Superior temporal gyrus (tissue), 1 donor: ENCODE measurements around the gene ESRRG.
"Not testable (repeated sequence)": the region's sequence is repeated elsewhere in the genome, so short reads cannot be mapped to it uniquely, and the experiment has no call there.

Source experiments
- DNase-seq: peaks from one replicate; pipeline ENCODE4 v3.0.0-alpha.2; 2016; ENCODE audit errors: extremely low spot score

ESRRG gene

DNA sequence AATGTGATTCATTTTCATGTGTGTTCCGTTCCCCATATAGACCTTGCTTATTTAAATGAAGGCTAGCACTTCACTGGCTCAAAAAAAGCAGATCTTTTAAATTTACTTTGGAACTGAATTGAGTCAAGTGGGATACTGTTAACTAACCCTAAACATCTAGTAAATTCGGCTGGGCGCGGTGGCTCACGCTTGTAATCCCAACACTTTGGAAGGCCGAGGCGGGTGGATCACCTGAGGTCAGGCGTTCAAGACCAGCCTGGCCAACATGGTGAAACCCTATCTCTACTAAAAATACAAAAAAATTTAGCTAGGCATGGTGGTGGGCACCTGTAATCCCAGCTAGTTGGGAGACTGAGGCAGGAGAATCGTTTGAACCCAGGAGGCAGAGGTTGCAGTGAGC lies 19.2 kb downstream of the ESRRG start:
- DNase-seq, result not testable (repeated sequence)

DNA sequence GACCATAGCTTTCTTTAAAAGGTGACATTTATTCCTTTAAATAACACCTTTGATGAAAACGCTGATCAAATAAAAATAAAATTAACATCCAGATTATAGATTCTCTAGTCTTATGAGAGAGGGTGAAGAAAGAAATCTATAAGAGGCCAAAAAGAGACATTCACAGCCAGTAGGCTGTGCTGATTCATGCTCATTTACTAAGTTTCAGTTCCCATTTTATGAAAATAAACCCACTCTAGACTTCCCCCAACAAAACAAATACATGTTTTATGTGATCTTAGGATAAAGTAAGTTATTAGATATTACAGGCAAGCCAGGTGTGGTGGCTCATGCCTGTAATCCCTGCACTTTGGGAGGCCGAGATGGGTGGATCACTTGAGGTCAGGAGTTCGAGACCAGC lies 21.1 kb downstream of the ESRRG start:
- DNase-seq, result no peak

- no peak for DNase-seq
Observed at GRCh38 chr1:216700779-216701178, 22.4 kb downstream of the ESRRG start.

DNA sequence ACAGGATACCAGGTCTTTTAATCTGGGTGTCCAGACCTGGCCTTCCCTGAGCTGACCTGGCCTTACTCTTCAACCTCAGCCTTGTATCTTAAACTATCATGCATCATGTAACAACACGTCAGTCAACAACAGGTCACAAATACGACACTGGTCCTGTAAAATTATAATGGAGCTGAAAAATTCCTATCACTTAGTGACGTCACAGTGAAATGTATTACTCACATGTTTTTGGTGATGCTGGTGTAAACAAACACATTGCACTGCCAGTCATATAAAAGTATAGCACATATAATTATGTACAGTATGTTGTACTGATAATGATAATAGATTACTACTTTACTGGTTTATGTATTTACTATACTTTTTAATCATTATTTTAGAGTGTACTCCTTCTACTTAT lies 31.5 kb downstream of the ESRRG start:
- no peak for DNase-seq

GRCh38 chr1:216690603-216691002 lies 32.6 kb downstream of the ESRRG start:
- no peak for DNase-seq

- DNase-seq, result no peak
Observed at GRCh38 chr1:216688127-216688657, 35.0 kb downstream of the ESRRG start.

DNA sequence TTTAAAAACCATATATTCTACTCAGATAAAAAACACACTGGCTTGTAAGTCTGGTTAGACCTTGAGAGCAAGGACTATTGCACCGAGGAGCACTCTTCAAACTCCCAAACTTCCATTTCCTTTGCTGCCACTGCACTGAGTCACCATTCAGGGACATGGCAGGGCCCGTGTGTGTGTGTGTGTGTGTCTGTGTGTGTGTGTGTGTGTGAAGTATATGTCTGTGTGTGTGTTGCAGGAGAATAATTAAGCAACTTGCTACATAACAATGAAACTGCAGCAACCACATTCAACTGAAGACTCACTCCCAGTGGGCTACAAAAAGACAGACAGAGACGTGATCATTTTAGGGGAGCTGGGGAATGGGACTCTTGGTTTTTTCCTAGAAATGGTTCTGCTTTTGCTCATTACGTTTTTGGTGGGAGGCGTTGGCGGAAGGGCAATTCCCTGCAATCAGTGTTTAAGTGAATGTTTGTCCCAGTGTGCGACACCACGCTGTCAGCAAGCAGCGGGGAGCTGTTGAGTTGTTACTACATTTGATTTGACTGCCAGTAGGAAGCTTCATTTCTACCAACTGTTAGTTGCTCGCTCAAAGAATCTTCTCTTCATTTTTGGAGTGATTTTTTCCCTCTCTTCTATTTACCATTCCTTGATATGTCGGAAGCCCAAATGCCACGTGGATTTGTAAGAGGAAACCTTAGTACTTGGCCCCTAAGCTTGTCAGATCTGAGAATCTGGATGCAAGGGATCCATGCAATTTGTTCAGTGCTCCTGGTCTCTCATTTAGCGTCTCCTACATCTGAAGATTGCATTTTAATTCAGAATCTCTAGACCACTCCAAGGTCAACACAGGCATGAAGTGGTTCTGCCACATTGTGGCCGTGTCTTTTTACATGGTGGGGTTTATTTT lies 36.1 kb downstream of the ESRRG start:
- no peak for DNase-seq

- no peak for DNase-seq
Observed at GRCh38 chr1:216682752-216683151, 40.5 kb downstream of the ESRRG start.

DNA sequence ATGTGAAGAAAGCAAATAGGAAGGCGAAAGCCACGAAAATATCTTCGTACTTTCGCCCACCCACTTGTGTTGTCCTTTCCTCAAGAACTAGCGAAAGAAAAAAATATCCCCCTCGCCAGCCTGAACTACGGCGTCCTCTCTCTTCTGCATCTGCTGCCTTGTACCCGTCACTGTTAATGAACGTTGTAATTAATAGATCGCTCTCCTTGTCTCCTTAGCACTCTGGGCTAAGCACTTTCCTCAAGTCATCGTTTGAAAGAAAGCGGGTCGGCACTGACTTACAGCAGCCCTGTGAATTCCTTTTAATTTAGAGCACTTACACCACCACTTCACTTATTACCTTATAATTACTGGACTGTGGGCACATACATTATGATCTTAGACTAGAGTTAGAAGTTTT lies 44.1 kb downstream of the ESRRG start:
- DNase-seq, result no peak

DNA sequence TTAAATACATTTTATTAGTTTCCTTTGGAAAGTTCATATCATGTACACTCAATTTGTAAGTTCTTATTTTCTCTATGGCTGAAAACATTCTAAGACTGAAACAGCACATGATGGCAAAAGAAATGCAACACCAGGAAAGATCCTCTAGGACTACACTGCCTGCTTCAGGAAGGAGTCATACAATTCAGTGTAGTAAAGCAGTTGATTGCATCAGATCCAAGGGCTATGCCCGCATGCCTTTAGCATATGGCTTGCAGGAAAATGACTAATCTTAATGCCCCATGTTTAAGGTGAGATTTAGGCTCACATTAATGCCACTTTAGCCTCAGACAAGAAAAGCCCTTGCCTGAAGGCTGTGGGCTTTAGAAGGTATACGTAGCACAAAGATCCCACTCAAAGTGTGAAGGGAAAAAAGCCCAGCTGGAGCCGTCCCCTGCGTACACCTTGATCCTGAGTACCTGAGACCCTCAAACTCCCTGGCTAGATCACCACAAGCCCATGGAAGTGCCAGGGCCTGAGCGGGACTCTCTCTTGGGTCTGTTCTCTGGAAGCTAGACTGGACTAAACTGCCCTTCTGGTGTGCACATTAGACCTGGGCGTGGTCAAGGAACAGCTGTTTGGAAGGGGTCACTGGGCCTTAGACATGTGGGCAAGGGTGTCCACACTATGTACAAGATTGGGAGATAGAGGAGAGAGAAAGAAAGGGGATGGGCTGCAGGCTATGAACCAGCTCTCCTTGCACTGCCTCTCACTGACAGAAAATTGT lies 52.9 kb downstream of the ESRRG start:
- no peak for DNase-seq

GRCh38 chr1:216666441-216666840 lies 56.8 kb downstream of the ESRRG start:
- DNase-seq, result no peak

DNA sequence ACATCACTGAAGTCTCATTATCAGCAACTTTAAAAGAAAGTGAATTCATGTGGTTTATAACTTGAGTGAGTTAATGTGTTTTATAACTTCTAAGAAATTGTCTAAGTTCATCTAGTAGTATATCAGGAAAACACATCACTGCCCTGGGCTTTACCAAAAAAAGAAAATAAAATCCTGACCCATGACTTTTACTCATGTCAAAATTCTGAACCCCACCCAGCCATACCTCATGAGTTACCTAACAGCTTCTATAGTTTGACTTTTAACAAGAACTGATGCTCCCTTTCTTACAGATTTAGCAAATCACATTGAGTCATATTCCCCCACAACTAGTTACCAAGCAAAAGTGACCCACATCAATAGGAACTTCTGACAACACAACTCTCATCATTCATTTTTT lies 57.4 kb downstream of the ESRRG start:
- DNase-seq, result no peak

DNA sequence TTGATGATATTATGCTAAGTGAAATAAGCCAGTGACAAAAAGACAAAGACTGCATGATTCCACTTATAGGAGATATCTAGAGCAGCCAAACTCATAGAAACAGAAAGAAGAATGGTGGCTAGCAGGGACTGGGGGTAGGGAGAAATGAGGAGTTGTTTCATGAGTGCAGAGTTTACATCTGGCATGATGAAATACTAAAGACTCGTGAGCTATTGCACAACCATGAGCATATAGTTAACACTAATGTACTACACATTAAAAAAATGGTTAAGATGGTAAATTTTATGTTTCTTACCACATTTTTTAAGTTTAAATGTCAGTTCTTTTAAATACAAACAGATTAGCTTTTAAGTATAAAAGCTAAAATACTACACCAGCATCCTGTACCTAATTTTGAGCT lies 57.8 kb downstream of the ESRRG start:
- no peak for DNase-seq

DNA sequence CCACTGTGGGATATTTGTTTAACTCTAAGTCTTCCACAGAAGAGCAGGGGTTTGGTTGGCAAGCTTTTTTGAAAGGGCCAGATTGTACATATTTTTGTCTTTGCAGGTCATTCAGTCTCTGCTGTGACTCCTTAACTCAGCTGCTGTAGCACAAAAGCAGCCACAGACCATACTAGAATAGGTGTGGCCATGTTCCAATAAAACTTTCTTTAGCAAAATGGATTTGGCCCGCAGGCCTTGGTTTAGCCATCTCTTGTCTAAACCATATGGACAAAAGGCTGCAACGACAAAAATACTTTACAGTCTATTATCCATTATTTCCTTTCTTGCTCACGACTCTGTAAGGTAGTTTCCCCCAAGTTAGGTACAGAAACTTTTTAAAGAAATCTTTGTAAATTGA lies 60.5 kb downstream of the ESRRG start:
- DNase-seq, result no peak

DNA sequence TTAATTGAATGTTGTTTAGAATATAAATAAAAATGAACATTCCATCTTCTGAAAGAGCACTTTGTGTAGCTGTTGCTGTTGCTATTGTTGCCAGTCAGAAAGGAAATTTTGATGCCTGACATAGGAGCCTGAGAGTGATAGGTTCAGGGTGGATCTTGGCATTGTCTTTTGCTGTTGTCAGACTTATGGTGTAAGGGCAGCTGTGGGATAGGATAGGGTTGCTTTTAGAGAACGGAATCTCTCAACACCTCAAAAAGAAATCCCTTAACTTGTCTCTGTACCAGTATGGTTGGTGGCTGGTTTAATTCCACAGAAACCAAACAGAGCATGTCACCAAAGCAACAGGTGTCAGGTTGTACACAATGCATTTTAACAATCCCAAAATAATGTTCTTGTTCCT lies 62.7 kb downstream of the ESRRG start:
- no peak for DNase-seq

- DNase-seq, result no peak
Observed at GRCh38 chr1:216653001-216653400, 70.2 kb downstream of the ESRRG start.

GRCh38 chr1:216651826-216652418 lies 71.3 kb downstream of the ESRRG start:
- DNase-seq, result no peak

- DNase-seq, result no peak
Observed at GRCh38 chr1:216643176-216643575, 80.1 kb downstream of the ESRRG start.

- DNase-seq, result no peak
Observed at GRCh38 chr1:216641669-216642460, 81.4 kb downstream of the ESRRG start.

DNA sequence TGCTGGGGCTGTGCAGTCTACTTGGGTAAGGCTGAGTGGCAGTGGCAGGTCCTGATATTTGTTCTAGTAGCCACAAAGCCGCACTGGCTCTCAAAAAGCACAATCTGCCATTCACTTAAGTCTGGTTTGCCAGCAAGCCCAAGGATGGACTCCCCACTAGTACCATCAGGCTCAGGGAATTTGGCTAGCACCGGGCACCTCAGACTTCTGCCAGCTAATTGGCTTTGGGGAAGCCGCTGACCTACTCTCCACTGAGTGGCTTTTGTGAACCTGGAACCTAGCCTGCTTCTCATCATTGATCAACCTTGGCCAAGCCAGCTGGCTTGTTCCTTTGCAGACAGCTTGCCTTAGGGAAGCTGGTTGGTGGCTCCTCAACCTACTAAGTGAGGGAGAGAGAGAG lies 83.1 kb downstream of the ESRRG start:
- no peak for DNase-seq

- no peak for DNase-seq
Observed at GRCh38 chr1:216632980-216633379, 90.2 kb downstream of the ESRRG start.

GRCh38 chr1:216630532-216630931 lies 92.7 kb downstream of the ESRRG start:
- no peak for DNase-seq
